Skin epidermis (tissue), 12 donors: ENCODE data around the gene ME3.
"Not testable (repeated sequence)": the region's sequence is repeated elsewhere in the genome, so short reads cannot be mapped to it uniquely, and the experiment has no call there.

Source experiments
- H3K27ac ChIP-seq, 21 experiments: fragments of 200-600 bp; sonication (generic) in 11 of 21; one replicate each; pipeline ENCODE4 v1.5.0; 2020; ENCODE audit warnings: mild to moderate bottlenecking in 3 of 21, inconsistent platforms in 2 of 21, moderate library complexity in 2 of 21
- H3K4me3 ChIP-seq, 7 experiments: fragments of 200-600 bp; sonication (generic) in 2 of 7; one replicate each; pipeline ENCODE4 v1.5.0; 2020; ENCODE audit warnings: inconsistent platforms in 2 of 7, mild to moderate bottlenecking in 2 of 7, moderate library complexity in 1 of 7

The ME3 gene

GRCh38 chr11:86541299-86541698 is 131.1 kb downstream of the ME3 start:
- H3K27ac ChIP-seq, H3K4me3 ChIP-seq: not testable (repeated sequence)

GRCh38 chr11:86538223-86538548 is 134.2 kb downstream of the ME3 start:
- Histone ChIP-seq H3K27ac (no peak overlapping the region), H3K4me3 (no peak overlapping the region)

- Histone ChIP-seq H3K27ac (no peak overlapping the region), H3K4me3 (no peak overlapping the region)
Observed at GRCh38 chr11:86537541-86538222, 134.7 kb downstream of the ME3 start.

GRCh38 chr11:86535773-86536172 is 136.6 kb downstream of the ME3 start:
- Histone ChIP-seq H3K27ac (no peak overlapping the region), H3K4me3 (no peak overlapping the region)

GRCh38 chr11:86524620-86525352 is 147.6 kb downstream of the ME3 start:
- Histone ChIP-seq H3K4me3 (no peak overlapping the region), H3K27ac (peak overlapping the region in 10 of 21 experiments; percentile 9 to 70 (median 53))

GRCh38 chr11:86523738-86524619 is 148.4 kb downstream of the ME3 start:
- H3K4me3 ChIP-seq = no peak overlapping the region
- peak overlapping the region in 12 of 21 experiments; percentile 9 to 70 (median 54) for H3K27ac ChIP-seq

- H3K27ac ChIP-seq, H3K4me3 ChIP-seq: not testable (repeated sequence)
Observed at GRCh38 chr11:86522512-86522911, 149.9 kb downstream of the ME3 start.

- no peak overlapping the region for H3K4me3 ChIP-seq
- peak overlapping the region in 4 of 21 experiments; percentile 26 to 73 (median 32) for H3K27ac ChIP-seq
Observed at GRCh38 chr11:86519064-86519911, 153.1 kb downstream of the ME3 start.

GRCh38 chr11:86518211-86518610 is 154.2 kb downstream of the ME3 start:
- Histone ChIP-seq H3K27ac (peak overlapping the region in 1 of 21 experiments; percentile 35), H3K4me3 (no peak overlapping the region)

GRCh38 chr11:86517557-86517956 is 154.9 kb downstream of the ME3 start:
- Histone ChIP-seq H3K4me3 (no peak overlapping the region), H3K27ac (no peak overlapping the region)

GRCh38 chr11:86515297-86516094 is 156.9 kb downstream of the ME3 start:
- no peak overlapping the region for H3K4me3 ChIP-seq
- H3K27ac ChIP-seq = peak overlapping the region in 4 of 21 experiments; percentile 10 to 79 (median 65)

GRCh38 chr11:86514453-86514852 is 158.0 kb downstream of the ME3 start:
- Histone ChIP-seq H3K4me3 (no peak overlapping the region), H3K27ac (peak overlapping the region in 3 of 21 experiments; percentile 18 to 79 (median 39))

- H3K4me3 ChIP-seq = no peak overlapping the region
- peak overlapping the region in 3 of 21 experiments; percentile 18 to 79 (median 39) for H3K27ac ChIP-seq
Observed at GRCh38 chr11:86513746-86514373, 158.6 kb downstream of the ME3 start.

GRCh38 chr11:86513138-86513537 is 159.3 kb downstream of the ME3 start:
- Histone ChIP-seq H3K4me3 (no peak overlapping the region), H3K27ac (no peak overlapping the region)

- Histone ChIP-seq H3K4me3 (no peak overlapping the region), H3K27ac (peak overlapping the region in 2 of 21 experiments; percentile 5 to 18)
Observed at GRCh38 chr11:86511086-86511551, 161.3 kb downstream of the ME3 start.

- H3K27ac ChIP-seq = no peak overlapping the region
- H3K4me3 ChIP-seq = no peak overlapping the region
Observed at GRCh38 chr11:86510674-86511073, 161.7 kb downstream of the ME3 start.

GRCh38 chr11:86510097-86510496 is 162.3 kb downstream of the ME3 start:
- Histone ChIP-seq H3K4me3 (no peak overlapping the region), H3K27ac (no peak overlapping the region)

GRCh38 chr11:86509588-86509974 is 162.8 kb downstream of the ME3 start:
- no peak overlapping the region for H3K4me3 ChIP-seq
- H3K27ac ChIP-seq = no peak overlapping the region
